Fibroblast of lung (primary cell): ENCODE measurements around the gene ABCA7.

Experiments used
- CTCF ChIP-seq, 2 donors: IDR thresholded peaks in 1 of 2; conservative IDR thresholded peaks in 1 of 2; 1 replicate in 1 of 2; 2 replicates in 1 of 2; pipeline ENCODE4 v1.5.1; 2011 to 2012; ENCODE audit warnings: low read length in 2 of 2, control low read depth in 1 of 2, inconsistent platforms in 1 of 2, low read depth in 1 of 2, mild to moderate bottlenecking in 1 of 2
- EZH2 ChIP-seq: IDR thresholded peaks from 2 replicates; pipeline ENCODE4 v1.5.1; 2012; ENCODE audit warnings: low read length, control low read depth, mild to moderate bottlenecking; ENCODE audit errors: missing control alignments

GRCh38 chr19:991174-991931, 48.6 kb upstream of the ABCA7 start:
- TF ChIP-seq CTCF (conservative IDR thresholded peaks at IDR 0.05 in 1 of 2, IDR thresholded peaks at IDR 0.05 in 1 of 2; ENCODE audit: low read depth in 1 of 2, low read length in 2 of 2) (no peak), EZH2 (no peak)
